GM18499 (cell line): Measurements from ENCODE around the gene LFNG.

ENCODE experiments used
- ATAC-seq: cut with Tn5 transposase; IDR thresholded peaks from one replicate; pipeline ENCODE4 v1.9.1; 2021; ENCODE audit warnings: moderate number of reproducible peaks; ENCODE audit not compliant: insufficient read depth, unreplicated experiment

Gene LFNG

DNA sequence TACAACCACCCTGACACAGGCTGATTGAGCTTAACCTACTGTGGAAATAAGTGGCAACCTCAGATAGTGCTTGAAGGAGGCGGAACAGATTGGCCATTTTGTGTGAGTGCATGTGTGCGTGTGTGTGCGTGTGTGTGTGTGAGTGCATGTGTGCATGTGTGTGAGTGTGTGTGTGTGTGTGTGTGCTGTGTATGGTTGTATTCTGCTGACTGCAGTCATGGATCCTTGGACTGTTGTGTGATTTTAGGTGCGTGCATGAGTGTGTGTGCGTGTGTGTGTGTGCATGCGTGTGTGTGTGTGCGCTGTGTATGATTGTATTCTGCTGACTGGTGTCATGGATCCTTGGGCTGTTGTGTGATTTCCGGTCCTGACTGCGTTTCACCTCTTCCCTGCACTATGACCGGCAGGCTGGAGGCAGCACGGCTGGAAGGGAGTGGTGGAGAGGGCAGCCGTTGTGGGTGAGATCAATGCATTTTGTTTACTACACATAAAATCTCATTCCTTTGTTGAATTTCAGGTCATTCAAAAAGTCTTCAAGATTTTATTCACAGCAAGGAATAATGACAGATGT, 45.5 kb downstream of the LFNG start:
- no peak for ATAC-seq

DNA sequence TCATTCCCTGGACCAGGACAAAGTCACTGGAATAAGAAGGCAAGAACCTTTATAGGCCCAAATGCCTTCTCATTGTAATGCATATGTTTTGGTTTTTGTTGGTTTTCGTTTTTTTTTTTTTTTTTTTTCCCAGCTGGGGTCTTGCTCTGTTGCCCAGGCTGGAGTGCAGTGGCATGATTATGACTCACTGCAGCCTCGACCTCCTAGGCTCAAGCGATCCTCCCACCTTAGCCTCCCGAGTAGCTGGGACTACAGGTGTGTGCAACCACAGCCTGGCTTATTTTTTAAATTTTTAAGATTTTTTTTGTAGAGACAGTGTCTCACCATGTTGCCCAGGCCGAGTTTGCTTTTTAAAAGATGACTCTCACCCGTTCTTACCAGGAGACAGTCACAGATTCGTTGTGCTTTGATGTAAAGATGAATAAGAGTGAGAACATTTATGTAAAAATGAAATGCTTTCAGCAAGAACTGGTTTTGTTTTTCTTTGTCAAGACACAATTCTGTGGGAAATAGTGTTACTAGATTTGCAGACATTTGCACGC, 46.8 kb downstream of the LFNG start:
- ATAC-seq: no peak

DNA sequence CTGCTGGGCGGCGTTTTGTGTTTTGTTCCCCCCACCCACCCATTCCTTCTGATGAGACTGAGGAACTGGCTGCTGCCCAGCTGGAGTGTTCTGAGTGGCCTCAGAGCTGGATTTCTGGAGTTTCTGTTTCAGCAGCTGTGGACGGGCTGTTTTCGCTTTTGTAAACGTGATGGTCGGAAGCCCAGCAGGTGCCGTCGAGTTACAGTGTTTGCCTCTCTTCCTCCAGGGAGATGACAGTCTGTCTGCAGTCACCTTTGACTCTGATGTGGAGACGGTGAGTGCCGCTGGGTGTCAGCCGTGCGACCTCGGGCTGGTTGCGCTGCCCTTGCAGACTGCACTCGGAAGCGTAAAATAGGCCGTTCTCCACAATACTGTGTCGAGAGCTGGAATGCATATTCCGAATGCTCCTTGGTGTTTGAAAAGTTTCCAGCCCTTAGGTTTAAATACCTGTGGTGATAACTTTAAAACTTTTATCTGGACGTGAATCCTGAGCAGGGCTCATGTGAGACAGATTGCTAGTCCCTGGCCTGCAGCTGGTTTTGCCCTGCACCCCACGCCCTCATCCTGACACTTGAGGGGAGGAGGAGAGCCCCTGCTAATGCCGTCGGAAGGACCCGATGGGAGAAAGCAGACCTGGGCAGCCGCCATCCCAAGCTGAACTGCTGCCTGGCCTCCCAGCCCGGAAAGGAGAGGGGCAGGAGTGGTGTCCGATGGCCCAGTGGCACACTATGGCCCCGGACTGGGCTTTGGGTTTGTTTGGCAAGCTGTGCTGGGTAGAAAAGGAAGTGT, 47.5 kb downstream of the LFNG start:
- no peak for ATAC-seq

DNA sequence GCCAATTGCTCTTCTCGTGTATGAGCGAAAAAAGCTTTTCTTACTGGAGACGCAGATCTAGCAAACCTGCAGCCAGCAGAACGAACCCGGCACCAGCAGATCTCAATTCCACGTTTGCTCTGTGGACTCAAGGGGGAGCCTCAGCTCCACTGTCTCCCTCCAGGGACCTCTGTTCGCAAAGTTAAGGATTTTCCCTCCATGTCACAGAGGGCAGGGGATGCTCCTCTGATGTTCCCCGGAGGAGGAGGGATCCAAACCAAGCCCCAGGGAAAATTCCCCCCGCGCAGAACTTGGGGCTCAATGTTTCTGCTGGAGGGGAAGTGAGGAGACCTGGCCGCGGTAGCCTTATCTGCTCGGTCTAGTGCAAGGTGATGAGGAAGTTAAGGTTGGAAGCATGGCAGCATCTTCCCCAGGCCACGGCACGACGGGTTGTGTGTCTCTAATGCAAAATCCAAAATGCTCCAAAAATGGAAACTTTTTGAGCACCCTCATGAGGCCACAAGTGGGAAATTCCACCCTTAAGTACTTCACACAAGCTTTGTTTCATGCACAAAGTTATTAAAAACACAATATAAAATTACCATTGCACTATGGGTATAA, 48.2 kb downstream of the LFNG start:
- no peak for ATAC-seq

DNA sequence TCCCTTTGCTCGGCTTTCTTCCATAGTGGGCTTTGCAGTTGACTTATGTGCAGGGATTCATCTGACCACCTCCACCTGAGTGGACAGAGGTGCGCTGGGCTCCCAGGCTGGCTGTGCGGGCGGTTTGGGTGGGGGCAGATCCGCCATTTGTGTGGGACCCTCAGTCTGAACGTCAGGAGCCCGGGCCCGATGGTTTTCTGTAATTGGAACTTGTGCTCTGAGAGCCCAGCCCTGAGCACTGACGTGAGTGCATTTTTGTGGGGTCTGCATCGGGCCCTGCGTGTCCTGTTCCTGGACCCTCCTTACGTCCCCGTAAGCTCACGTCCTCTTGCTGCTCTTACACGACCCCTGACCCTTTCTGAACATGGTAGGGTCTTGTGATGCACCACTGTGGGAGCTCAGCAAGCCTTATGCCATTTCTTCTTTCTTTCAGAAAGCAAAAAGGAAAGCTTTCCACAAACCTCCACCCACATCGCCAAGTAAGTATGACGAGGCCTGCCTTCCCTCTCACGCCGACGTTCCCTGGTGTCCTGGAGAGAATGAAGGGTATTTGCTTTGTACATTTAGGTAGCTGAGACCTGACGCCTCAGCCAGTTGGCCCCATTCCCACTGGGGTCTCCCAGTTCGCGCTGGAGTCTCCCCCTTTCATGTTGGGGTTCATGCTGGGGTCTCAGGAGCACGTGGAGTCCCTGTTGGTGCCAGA, 49.1 kb downstream of the LFNG start:
- no peak for ATAC-seq

DNA sequence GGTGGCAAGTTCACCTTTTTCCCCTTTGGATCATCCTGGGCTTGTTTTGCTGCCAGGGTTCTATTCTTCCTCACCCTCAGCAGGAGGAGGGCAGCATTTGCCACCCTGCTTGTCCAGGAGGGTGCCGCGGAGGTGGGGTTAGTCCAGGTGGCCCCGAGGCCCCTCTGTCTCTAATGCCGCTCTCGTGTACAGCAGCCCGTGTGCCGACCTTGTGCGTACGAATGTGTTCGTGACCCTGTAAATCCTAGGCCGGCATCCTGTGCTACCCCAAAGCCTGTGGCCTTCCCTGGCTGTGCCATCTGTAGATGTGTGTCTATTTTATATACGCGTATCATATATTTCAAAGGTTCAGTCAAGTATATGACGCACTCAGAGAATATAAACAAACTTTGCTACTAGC, 49.8 kb downstream of the LFNG start:
- ATAC-seq: no peak

DNA sequence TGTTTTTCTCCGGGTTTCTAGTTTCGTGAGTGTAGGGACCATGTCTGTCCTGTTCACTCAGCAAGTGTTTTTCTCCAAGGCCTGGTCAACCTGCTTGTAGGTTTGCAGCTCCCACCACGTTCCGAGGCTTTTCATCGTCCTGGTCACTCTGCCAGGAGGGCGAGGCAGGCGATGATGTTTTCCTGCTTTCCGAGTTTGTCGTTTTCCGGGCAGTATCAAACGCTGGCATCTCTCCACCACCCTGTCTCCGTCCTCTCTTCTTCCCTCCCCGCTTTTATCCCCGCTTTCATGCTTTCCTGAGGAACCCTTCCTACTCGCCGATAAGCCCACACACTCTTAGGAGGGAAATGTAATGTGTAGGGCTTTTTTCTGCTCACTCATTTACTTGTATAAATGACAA, 50.4 kb downstream of the LFNG start:
- ATAC-seq: no peak

DNA sequence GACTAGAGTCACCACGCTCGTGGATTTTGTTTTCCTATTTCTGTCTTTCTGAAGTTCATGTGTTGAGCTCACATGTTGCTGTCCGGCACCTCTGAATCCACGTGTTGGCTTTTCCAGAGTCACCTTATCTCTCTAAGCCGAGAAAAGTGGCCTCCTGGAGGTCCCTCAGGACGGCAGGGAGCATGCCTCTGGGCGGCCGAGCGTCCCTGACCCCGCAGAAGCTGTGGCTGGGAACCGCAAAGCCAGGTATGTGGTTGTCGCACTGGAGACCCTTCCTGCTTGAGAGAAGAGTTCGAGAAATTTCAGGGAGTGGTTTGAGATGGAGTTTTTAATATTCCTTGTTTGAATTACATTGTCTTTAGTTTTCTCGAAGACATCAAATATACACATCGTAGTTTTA, 51.8 kb downstream of the LFNG start:
- no peak for ATAC-seq

DNA sequence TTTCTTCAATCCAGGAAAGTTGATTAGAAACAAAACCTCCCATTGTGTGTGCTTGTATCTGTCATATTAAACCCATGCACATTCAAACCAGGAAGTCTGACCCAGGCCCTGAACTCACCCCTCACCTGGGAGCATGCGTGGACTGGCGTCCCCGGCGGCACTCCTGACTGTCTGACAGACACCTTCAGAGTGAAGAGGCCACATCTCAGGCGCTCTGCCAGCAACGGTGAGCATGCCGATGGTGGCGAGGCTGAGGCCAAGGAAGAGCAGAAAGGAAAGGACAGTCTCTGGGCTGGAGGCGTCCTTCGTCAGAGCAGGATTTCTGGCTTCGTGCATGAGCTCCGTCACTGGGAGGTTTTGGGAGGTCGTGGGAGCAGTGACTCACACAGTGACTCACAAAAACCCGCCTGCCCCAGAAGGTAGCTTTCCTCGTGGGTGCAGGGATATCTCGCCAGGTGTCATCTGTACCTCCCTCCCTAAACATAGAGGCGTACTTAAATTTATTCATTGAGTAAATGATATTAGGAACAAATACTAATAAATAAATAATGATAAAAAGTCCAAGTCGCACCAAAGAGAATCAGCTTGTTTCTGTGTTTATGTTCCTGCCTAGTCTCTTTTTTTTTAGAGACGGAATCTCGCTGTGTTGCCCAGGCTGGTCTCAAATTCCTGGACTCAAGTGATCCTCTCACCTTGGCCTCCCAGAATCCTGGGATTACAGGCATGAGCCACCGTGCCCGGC, 52.7 kb downstream of the LFNG start:
- ATAC-seq: no peak

DNA sequence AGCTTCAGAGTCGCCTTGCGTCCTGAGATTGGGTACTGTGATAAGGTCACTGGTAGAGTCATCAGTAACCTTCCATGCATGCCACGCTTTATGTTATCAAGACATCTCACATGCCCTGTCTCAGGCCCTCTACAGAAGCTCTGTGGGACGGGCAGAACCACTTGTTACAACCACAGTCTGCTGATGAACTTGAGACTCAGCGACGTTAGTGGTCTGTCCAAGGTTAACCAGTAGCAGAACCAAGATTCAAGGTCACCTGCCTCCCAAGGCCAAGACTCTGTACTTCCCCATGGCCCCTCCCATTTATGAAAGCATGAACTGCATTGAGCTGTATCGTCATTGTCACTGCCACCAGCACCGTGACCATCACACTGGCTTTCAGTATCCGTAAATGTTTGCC, 54.2 kb downstream of the LFNG start:
- no peak for ATAC-seq

DNA sequence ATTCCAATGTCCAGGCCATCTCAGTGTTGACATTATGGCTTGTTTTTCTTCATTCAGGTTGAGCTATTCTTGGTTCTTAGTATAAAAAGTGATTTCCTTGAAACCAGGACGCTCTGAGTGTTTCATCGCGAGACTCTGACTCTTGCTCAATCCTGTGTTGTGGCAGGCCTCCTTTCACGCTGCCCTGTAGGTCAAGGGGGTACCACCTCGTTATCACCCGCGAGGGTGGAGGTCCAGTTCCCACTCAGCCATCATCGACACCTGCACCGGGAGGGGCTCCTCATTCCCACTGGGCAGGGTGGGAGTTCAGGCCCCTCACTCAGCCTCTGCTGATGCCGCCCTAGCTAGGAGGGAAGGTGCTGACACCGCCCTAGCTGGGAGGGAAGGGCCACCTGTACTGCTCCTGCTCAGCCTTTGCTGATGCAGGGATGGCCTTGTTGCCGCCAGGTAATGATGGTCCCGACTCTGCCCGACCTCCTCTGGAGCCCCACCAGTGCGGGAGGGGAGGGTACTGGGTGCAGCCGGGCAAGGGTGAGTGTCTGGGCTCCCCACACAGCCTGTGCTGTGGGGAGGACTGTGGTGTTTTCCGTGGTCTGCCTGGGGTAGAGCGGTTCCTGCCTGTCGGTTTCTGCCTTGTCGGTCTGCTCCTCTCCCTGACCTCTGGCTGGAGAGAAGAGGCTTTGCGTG, 55.6 kb downstream of the LFNG start:
- no peak for ATAC-seq

DNA sequence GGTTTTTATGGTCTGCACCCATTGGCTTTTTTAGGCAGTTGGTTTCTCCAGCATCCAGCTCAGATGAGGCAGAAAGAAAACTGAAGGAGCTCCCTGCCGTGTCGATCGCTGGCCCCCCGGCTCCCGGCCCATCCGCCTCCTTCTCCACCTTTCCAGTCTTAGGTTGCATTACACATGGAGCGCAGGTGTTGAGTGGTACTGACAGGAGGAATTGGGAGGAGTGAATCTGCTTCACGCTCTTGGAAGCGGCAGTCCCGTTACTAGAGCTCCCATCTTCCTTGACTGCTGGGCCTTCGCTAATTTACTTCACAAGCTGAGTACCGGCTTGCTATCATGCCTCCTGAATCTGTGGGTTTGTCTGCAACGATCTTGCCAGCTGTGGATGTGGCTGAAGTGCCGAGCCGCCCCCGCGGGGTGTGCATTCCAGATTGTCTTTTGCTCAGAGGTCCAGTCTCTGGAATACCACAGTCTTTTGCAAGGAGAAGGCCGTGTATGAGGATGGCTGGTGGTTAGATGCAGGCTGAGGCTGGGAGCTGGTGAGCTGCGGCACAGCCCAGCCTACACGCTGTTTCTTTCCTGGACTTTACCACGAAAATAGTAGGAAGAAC, 56.3 kb downstream of the LFNG start:
- ATAC-seq: no peak

DNA sequence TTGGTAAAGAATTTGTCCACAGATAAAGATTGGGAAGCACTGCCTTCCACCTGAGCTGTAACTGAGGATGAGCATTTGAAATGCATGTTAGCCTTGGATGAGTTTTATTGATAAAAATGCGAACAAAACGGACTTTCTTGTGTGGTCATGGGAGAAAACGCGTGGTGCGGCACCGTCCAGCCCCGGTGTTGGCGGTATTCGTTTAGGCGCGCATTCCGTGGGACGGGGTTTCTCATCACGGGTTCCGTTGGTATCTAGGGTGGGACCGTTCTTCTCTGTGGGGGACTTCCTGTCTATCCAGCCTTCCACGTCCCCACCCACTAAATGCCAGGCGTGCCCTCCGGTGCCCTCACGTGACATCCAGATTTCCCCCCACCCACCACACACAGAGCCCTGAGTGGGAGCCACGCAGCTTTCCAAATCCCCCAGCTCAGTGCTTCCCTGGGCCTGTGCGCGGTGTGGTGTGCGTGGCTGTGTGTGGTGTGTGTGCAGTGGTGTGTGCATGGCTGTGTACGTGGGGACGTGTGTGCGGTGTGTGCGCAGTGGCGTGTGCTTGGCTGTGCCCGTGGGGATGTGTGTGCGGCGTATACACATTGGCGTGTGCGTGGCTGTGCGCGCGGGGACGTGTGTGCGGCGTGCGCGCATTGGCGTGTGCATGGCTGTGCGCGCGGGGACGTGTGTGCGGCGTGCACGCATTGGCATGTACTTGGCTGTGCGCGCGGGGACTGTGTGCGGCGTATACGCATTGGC, 57.3 kb downstream of the LFNG start:
- no peak for ATAC-seq
